Measurements from ENCODE around the gene KDSR. TPM values are rescaled to one million over a fixed set of nuclear protein-coding genes. Genes with fewer than 3 reads are reported as not detected.
A peak's percentile ranks its signal among the peaks of the same experiment; 100 is the strongest.

KDSR gene
- total and polyA plus RNA-seq, 2 of the 13 experiments (the other 11 are each of a cell fraction or from before 2014, with no cell fraction given), result 10.4 to 20.9 TPM

GRCh38 chr18:63367053-63367953 lies at the start of gene KDSR (continued):
- TF ChIP-seq ATF4 (CRISPR knock-in tag; IDR thresholded peaks at IDR 0.05) (peak in 1 of 2 experiments; percentile 57; a peak in 2 of 4 replicates), ZNF34 (CRISPR knock-in tag; IDR thresholded peaks at IDR 0.05; ENCODE audit: borderline replicate concordance) (no peak; the same call in 1 of the 2 replicates), CENPX (CRISPR knock-in tag; IDR thresholded peaks at IDR 0.05) (no peak), KDM4B (CRISPR knock-in tag; IDR thresholded peaks at IDR 0.05) (peak; percentile 75; the same call in 1 of the 2 replicates), ZBTB7B (CRISPR knock-in tag; IDR thresholded peaks at IDR 0.05) (peak; percentile 91), ZBTB7A (CRISPR knock-in tag; IDR thresholded peaks at IDR 0.05) (peak; percentile 56), ZNF260 (CRISPR knock-in tag; IDR thresholded peaks at IDR 0.05; ENCODE audit: borderline replicate concordance, low read depth) (no peak), FLYWCH1 (CRISPR knock-in tag; IDR thresholded peaks at IDR 0.05) (peak; percentile 84; the same call in 1 of the 2 replicates), ZNF672 (CRISPR knock-in tag; IDR thresholded peaks at IDR 0.05) (no peak), RAD21 (CRISPR knock-in tag; IDR thresholded peaks at IDR 0.05) (peak; percentile 50; the same call in 1 of the 2 replicates), RARA (CRISPR knock-in tag; IDR thresholded peaks at IDR 0.05) (peak; percentile 29; the same call in 1 of the 2 replicates), SRY (CRISPR knock-in tag; IDR thresholded peaks at IDR 0.05) (peak; percentile 56; the same call in 1 of the 2 replicates), GTF3A (CRISPR knock-in tag; conservative IDR thresholded peaks at IDR 0.05) (no peak), ELF1 (CRISPR knock-in tag; IDR thresholded peaks at IDR 0.05) (peak; percentile 72), MED1 (CRISPR knock-in tag; IDR thresholded peaks at IDR 0.05) (peak; percentile 77), ZSCAN9 (CRISPR knock-in tag; IDR thresholded peaks at IDR 0.05; ENCODE audit: borderline replicate concordance) (peak; percentile 82; the same call in 1 of the 2 replicates), ZNF235 (CRISPR knock-in tag; IDR thresholded peaks at IDR 0.05; ENCODE audit: borderline replicate concordance) (no peak), RORA (CRISPR knock-in tag; IDR thresholded peaks at IDR 0.05) (no peak), KLF11 (CRISPR knock-in tag; IDR thresholded peaks at IDR 0.05) (peak; percentile 90), BORCS8-MEF2B (CRISPR knock-in tag; IDR thresholded peaks at IDR 0.05) (peak; percentile 90; the same call in 1 of the 2 replicates), POLR2AphosphoS5 (IDR thresholded peaks at IDR 0.05; ENCODE audit: low read depth, low read length) (peak; percentile 92), ZFP36L2 (CRISPR knock-in tag; IDR thresholded peaks at IDR 0.05) (no peak), NRL (CRISPR knock-in tag; IDR thresholded peaks at IDR 0.05; ENCODE audit: borderline replicate concordance) (peak; percentile 71; the same call in 1 of the 2 replicates), REPIN1 (CRISPR knock-in tag; IDR thresholded peaks at IDR 0.05; ENCODE audit: borderline replicate concordance, low read depth) (peak; percentile 97), ZNF20 (CRISPR knock-in tag; IDR thresholded peaks at IDR 0.05) (0 out of 2 replicates have a peak, but pooled peaks have one; percentile 78), ZNF496 (CRISPR knock-in tag; IDR thresholded peaks at IDR 0.05; ENCODE audit: insufficient replicate concordance) (no peak)
- TF ChIP-seq, protein P1, sequence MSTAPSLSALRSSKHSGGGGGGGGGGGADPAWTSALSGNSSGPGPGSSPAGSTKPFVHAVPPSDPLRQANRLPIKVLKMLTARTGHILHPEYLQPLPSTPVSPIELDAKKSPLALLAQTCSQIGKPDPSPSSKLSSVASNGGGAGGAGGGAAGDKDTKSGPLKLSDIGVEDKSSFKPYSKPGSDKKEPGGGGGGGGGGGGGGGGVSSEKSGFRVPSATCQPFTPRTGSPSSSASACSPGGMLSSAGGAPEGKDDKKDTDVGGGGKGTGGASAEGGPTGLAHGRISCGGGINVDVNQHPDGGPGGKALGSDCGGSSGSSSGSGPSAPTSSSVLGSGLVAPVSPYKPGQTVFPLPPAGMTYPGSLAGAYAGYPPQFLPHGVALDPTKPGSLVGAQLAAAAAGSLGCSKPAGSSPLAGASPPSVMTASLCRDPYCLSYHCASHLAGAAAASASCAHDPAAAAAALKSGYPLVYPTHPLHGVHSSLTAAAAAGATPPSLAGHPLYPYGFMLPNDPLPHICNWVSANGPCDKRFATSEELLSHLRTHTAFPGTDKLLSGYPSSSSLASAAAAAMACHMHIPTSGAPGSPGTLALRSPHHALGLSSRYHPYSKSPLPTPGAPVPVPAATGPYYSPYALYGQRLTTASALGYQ (CRISPR knock-in tag; IDR thresholded peaks at IDR 0.05), result peak; percentile 79; the same call in 1 of the 2 replicates

Data from HepG2 (cell line).